GM19328 (cell line): Measurements from ENCODE around the gene CLEC12A.

Experiments used
- ATAC-seq: cut with Tn5 transposase; IDR thresholded peaks from one replicate; pipeline ENCODE4 v1.9.1; 2021; ENCODE audit warnings: mild to moderate bottlenecking, moderate library complexity; ENCODE audit not compliant: unreplicated experiment

Gene CLEC12A

DNA sequence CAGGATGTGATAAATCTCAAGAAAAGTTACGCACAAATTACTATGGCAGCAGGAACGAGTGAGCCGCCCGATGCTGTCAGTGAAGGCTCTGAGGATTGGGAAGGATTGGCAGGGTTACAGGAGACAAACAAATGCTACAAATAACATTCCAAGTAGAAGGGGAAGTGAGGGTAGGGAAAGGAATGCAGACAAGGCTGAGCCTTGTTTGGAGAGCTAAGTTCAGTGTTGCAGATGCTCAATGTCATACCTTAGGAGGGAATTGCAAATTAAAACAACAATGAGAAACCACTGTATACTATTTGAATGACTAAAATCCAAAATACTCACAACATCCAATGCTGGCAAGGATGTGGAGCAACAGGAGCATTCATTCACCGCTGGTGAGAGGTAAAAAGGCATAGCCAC is 60.6 kb downstream of the CLEC12A start:
- ATAC-seq: no peak

DNA sequence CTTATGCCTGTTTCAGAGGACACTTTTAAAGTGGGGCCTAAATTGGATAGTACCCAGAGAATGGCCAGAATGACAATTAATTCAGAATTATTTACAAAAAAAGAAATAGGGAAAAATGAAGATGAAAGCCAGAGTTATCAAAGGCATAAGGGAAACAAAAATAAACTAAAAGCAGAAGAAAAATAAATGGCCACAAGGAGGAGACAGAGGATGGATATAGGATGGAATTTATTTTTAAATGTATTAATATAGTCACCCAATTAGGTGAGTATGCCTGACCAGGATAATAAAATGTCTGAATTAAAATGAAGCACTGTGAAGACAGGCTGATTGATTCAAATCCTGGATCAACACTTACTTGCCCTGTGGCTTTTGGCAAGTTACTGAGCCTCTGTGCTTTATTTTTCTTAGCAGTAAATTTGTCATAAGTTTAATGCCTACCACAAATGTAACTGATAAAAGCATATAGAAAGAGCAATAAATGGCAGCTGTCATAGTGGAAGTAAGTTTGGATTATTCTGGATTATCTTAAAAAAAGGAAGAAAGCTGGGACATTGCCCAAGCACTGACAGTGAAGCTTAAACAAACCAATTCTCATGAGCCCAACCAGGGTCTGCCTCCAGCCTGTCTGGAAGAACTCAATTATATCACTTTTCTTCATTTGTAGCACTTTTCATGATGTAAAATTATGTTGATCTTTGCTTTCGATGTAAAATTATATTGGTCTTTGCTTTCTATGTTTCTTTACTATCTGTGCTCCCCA is 62.8 kb downstream of the CLEC12A start:
- no peak for ATAC-seq
